K562 (cell line): ENCODE results near the gene LMOD1. TPM values are rescaled to one million over a fixed set of nuclear protein-coding genes. Genes with fewer than 3 reads are reported as not detected.

Experiments used
- DMBX1 ChIP-seq: fragments of 250-450 bp; sonication (Bioruptor Pico); IDR thresholded peaks from 2 replicates; pipeline ENCODE4 v1.8.0; 2022; ENCODE audit warnings: inconsistent platforms, mild to moderate bottlenecking, moderate library complexity, borderline replicate concordance
- ELF4 ChIP-seq: fragments of 450-650 bp; formaldehyde crosslinking; IDR thresholded peaks from 2 replicates; pipeline ENCODE4 v1.4.0; 2022; ENCODE audit warnings: missing genetic modification characterization
- HMG20A ChIP-seq: fragments of 450-650 bp; formaldehyde crosslinking; conservative IDR thresholded peaks from 2 replicates; pipeline ENCODE4 v1.4.0; 2020; ENCODE audit warnings: mild to moderate bottlenecking, mixed read lengths
- RBBP5 ChIP-seq: fragments of 200-600 bp; sonication (generic); IDR thresholded peaks from 2 replicates; pipeline ENCODE4 v1.6.1; 2012; ENCODE audit warnings: borderline replicate concordance, mild to moderate bottlenecking, low read length, control low read depth, inconsistent platforms; ENCODE audit not compliant: insufficient read depth, poor library complexity, severe bottlenecking
- SIN3B ChIP-seq: fragments of 450-650 bp; IDR thresholded peaks from 2 replicates; pipeline ENCODE4 v1.6.1; 2017; ENCODE audit warnings: low read depth, mild to moderate bottlenecking, moderate library complexity
- SMAD3 ChIP-seq: fragments of 450-650 bp; formaldehyde crosslinking; conservative IDR thresholded peaks from 2 replicates; pipeline ENCODE4 v1.4.0; 2020; ENCODE audit warnings: mild to moderate bottlenecking
- SMARCA4 ChIP-seq: fragments of 450-650 bp; IDR thresholded peaks from 2 replicates; pipeline ENCODE4 v1.6.1; 2016
- SRSF1 ChIP-seq: fragments of 200-400 bp; formaldehyde crosslinking; IDR thresholded peaks from 2 replicates; pipeline ENCODE4 v1.6.1; 2017; ENCODE audit warnings: mild to moderate bottlenecking, low read depth, low read length, moderate library complexity
- ZBED1 ChIP-seq: IDR thresholded peaks from 2 replicates; pipeline ENCODE4 v1.6.1; 2014
- ZNF311 ChIP-seq: fragments of 250-450 bp; sonication (Bioruptor Pico); IDR thresholded peaks from 2 replicates; pipeline ENCODE4 v1.4.0; 2020; ENCODE audit warnings: mild to moderate bottlenecking, moderate library complexity
- polyA plus RNA-seq, 8 experiments: library from polyadenylated mRNA; depleted of rRNA in 4 of 8; stranded (reverse) in 5 of 8; unstranded in 3 of 8; fragments of >200 nt; fragmentation: Nextera tagmentation in 2 of 8; fragmentation: Illumina TruSeq in 1 of 8; extraction: Ambion mirVana in 2 of 8; extraction: Trizol in 1 of 8; gene quantifications; 2 replicates each; pipeline versions ENCODE4 v1.2.1 to v1.2.3, GENCODE V29; 2011 to 2014; ENCODE audit warnings: inconsistent platforms in 1 of 8, missing spikeins in 1 of 8
- total RNA-seq, 7 experiments: library from RNA; depleted of rRNA in 6 of 7; stranded (reverse); fragments of >200 nt in 6 of 7; fragmentation: Illumina TruSeq in 2 of 7; extraction: Trizol in 2 of 7; gene quantifications; 2 replicates each; pipeline versions ENCODE4 v1.2.1 to v1.2.3, GENCODE V29; 2011 to 2021; ENCODE audit warnings: low replicate concordance in 1 of 7
- TF ChIP-seq, protein P1 (sequence below), 2 experiments: fragments of 450-650 bp; IDR thresholded peaks; 2 replicates each; pipeline ENCODE4 v1.6.1; 2018; ENCODE audit warnings: mild to moderate bottlenecking in 2 of 2, low read depth in 1 of 2; ENCODE audit not compliant: partially characterized antibody in 2 of 2
- TF ChIP-seq, protein P2 (sequence below): fragments of 450-650 bp; formaldehyde crosslinking; IDR thresholded peaks from 2 replicates; pipeline ENCODE4 v1.4.0; 2020; ENCODE audit warnings: mild to moderate bottlenecking, moderate library complexity
- TF ChIP-seq, protein P3 (sequence below), 2 experiments: fragments of 450-650 bp; formaldehyde crosslinking in 1 of 2; IDR thresholded peaks; 2 replicates each; pipeline versions ENCODE4 v1.4.0 to v1.6.1; 2014 to 2020; ENCODE audit warnings: mild to moderate bottlenecking in 2 of 2, borderline replicate concordance in 1 of 2, low read depth in 1 of 2

Gene LMOD1
- total and polyA plus RNA-seq, 9 of the 15 experiments (the other 6 are each of a cell fraction or from before 2014, with no cell fraction given), result 0.03 to 0.54 (median 0.38) TPM; not detected in 1

DNA sequence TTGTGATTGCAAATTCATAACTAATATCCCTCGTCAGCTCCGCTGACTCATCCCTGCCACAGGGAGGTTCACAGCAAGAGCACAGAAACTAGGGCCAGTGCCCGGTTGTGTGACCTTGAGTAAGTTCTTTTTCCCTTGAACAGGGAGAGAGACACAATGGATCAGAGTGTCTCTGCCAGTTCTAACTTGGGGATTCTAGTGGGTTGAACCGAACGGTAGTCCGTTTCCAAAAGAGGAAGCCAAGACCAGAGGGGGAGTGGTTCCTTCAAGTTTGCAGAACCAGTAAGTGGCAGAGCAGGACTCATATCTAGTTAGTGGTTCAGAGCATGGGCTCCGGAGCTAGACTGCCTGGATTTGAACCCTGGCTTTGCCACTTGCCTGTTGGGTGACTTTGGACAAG, 62.6 kb downstream of the LMOD1 start (continued):
- TF ChIP-seq, protein P1, sequence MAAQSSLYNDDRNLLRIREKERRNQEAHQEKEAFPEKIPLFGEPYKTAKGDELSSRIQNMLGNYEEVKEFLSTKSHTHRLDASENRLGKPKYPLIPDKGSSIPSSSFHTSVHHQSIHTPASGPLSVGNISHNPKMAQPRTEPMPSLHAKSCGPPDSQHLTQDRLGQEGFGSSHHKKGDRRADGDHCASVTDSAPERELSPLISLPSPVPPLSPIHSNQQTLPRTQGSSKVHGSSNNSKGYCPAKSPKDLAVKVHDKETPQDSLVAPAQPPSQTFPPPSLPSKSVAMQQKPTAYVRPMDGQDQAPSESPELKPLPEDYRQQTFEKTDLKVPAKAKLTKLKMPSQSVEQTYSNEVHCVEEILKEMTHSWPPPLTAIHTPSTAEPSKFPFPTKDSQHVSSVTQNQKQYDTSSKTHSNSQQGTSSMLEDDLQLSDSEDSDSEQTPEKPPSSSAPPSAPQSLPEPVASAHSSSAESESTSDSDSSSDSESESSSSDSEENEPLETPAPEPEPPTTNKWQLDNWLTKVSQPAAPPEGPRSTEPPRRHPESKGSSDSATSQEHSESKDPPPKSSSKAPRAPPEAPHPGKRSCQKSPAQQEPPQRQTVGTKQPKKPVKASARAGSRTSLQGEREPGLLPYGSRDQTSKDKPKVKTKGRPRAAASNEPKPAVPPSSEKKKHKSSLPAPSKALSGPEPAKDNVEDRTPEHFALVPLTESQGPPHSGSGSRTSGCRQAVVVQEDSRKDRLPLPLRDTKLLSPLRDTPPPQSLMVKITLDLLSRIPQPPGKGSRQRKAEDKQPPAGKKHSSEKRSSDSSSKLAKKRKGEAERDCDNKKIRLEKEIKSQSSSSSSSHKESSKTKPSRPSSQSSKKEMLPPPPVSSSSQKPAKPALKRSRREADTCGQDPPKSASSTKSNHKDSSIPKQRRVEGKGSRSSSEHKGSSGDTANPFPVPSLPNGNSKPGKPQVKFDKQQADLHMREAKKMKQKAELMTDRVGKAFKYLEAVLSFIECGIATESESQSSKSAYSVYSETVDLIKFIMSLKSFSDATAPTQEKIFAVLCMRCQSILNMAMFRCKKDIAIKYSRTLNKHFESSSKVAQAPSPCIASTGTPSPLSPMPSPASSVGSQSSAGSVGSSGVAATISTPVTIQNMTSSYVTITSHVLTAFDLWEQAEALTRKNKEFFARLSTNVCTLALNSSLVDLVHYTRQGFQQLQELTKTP (IDR thresholded peaks at IDR 0.05; ENCODE audit: low read depth in 1 of 2, partially characterized antibody in 2 of 2), result peak in 1 of 2 experiments; percentile 35
- TF ChIP-seq SIN3B, result no peak
- no peak for TF ChIP-seq ZBED1
- 0 out of 2 replicates have a peak, but pooled peaks have one; percentile 27 for TF ChIP-seq HMG20A (CRISPR knock-in tag)
- TF ChIP-seq ELF4 (CRISPR knock-in tag), result peak; percentile 74; the same call in 1 of the 2 replicates
- TF ChIP-seq, protein P2, sequence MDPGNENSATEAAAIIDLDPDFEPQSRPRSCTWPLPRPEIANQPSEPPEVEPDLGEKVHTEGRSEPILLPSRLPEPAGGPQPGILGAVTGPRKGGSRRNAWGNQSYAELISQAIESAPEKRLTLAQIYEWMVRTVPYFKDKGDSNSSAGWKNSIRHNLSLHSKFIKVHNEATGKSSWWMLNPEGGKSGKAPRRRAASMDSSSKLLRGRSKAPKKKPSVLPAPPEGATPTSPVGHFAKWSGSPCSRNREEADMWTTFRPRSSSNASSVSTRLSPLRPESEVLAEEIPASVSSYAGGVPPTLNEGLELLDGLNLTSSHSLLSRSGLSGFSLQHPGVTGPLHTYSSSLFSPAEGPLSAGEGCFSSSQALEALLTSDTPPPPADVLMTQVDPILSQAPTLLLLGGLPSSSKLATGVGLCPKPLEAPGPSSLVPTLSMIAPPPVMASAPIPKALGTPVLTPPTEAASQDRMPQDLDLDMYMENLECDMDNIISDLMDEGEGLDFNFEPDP (CRISPR knock-in tag), result no peak
- TF ChIP-seq SMAD3, result 0 out of 2 replicates have a peak, but pooled peaks have one; percentile 66
- TF ChIP-seq ZNF311 (CRISPR knock-in tag), result no peak
- TF ChIP-seq, protein P3, sequence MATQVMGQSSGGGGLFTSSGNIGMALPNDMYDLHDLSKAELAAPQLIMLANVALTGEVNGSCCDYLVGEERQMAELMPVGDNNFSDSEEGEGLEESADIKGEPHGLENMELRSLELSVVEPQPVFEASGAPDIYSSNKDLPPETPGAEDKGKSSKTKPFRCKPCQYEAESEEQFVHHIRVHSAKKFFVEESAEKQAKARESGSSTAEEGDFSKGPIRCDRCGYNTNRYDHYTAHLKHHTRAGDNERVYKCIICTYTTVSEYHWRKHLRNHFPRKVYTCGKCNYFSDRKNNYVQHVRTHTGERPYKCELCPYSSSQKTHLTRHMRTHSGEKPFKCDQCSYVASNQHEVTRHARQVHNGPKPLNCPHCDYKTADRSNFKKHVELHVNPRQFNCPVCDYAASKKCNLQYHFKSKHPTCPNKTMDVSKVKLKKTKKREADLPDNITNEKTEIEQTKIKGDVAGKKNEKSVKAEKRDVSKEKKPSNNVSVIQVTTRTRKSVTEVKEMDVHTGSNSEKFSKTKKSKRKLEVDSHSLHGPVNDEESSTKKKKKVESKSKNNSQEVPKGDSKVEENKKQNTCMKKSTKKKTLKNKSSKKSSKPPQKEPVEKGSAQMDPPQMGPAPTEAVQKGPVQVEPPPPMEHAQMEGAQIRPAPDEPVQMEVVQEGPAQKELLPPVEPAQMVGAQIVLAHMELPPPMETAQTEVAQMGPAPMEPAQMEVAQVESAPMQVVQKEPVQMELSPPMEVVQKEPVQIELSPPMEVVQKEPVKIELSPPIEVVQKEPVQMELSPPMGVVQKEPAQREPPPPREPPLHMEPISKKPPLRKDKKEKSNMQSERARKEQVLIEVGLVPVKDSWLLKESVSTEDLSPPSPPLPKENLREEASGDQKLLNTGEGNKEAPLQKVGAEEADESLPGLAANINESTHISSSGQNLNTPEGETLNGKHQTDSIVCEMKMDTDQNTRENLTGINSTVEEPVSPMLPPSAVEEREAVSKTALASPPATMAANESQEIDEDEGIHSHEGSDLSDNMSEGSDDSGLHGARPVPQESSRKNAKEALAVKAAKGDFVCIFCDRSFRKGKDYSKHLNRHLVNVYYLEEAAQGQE (IDR thresholded peaks at IDR 0.05; ENCODE audit: borderline replicate concordance), result no peak
- TF ChIP-seq, protein P3 (CRISPR knock-in tag; IDR thresholded peaks at IDR 0.05; ENCODE audit: low read depth), result 0 out of 2 replicates have a peak, but pooled peaks have one; percentile 20
- TF ChIP-seq DMBX1 (CRISPR knock-in tag), result peak; percentile 65; the same call in 1 of the 2 replicates
- peak; percentile 78; the same call in 1 of the 2 replicates for TF ChIP-seq SMARCA4
- TF ChIP-seq SRSF1, result no peak
- no peak for TF ChIP-seq RBBP5
